Activated naive CD8-positive, alpha-beta T cell treated with anti-CD3 and anti-CD28 coated beads, Interleukin-2, amount 50 U/mL, for 16 hours (primary cell): ENCODE data around the gene NFIA.
"Not testable (repeated sequence)": the region's sequence is repeated elsewhere in the genome, so short reads cannot be mapped to it uniquely, and the experiment has no call there.

ENCODE experiments used
- DNase-seq: peaks from one replicate; pipeline ENCODE4 v3.0.0-alpha.2; 2020; ENCODE audit warnings: low read depth, low spot score

The NFIA gene

GRCh38 chr1:61453111-61453961 is 371.0 kb downstream of the NFIA start:
- peak; percentile 17 for DNase-seq

DNA sequence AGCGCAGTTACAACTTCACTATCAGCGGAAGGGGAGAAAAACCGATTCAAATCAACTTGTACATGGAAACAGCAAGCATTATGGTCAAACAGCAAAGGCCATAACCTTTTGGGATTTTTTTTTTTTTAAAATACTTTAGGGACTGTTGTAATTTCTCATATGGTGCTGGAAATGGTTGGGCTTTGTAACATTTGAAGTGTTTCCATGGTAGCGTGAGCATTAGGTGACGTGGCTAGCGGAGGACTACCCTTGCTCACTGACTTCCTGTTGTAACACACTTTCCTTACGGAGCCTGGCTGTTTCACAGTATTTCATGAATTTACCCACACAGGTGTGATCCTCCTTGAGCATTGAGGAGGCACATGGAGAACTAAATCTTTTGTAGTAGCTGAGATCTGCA is 373.0 kb downstream of the NFIA start:
- DNase-seq, result no peak

- no peak for DNase-seq
Measured at GRCh38 chr1:61457526-61458040, 375.2 kb downstream of the NFIA start.

- DNase-seq, result no peak
Measured at GRCh38 chr1:61459345-61459744, 377.0 kb downstream of the NFIA start.

GRCh38 chr1:61460191-61460590 is 377.8 kb downstream of the NFIA start:
- DNase-seq, result no peak

- no peak for DNase-seq
Measured at GRCh38 chr1:61461406-61462384, 379.3 kb downstream of the NFIA start.

- no peak for DNase-seq
Measured at GRCh38 chr1:61462628-61463027, 380.3 kb downstream of the NFIA start.

DNA sequence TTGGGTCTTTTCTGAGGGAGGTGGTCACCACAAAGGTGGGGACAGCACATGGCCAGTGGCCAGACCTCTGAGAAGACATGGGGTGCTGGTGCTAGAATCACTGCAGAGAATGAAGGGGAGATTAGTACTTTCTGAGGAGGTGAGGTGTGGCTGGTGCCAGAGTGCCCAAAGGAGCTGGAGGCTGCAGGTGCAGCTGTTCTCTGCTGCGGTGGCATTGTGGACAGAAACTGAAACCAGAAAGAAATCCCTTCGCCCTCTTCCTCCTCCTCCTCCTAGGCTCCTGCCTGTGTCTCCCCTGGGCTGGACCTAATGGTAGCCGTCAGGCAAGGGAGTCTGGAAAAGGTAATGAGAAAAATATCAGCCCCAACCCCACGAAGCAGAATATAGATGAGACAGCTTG is 380.9 kb downstream of the NFIA start:
- no peak for DNase-seq

GRCh38 chr1:61467836-61468235 is 385.5 kb downstream of the NFIA start:
- not testable (repeated sequence) for DNase-seq

GRCh38 chr1:61469365-61469764 is 387.0 kb downstream of the NFIA start:
- DNase-seq, result no peak

GRCh38 chr1:61472876-61473275 is 390.5 kb downstream of the NFIA start:
- DNase-seq, result no peak

DNA sequence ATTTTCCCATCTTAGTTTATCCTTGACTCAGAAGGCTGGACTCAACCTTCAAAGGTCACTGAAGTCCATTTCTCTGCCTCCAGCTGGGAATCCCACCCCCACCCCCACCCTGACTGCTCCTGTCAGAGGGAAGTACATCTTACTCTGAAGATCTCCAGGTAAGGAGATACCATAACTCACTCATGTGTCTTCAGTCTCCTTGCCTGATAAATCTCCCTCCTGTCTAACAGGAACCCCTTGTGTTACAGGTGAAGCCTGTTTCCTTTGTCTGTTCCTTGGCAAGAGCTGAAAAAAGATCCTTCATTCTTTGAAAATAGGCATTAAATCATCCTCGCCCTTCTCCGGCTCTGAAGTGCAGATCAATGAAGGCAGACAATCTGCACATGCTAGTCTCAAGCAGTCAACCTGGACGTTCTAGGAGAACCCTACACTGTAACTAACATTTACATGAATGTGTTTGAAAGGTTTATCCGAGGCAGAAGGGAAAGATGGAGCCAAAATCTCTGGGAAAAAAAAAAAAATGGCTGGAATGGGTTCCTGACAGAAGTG is 392.0 kb downstream of the NFIA start:
- no peak for DNase-seq

GRCh38 chr1:61474963-61475362 is 392.6 kb downstream of the NFIA start:
- DNase-seq, result no peak

GRCh38 chr1:61477301-61477700 is 394.9 kb downstream of the NFIA start:
- no peak for DNase-seq

- no peak for DNase-seq
Measured at GRCh38 chr1:61480273-61480935, 398.0 kb downstream of the NFIA start.

DNA sequence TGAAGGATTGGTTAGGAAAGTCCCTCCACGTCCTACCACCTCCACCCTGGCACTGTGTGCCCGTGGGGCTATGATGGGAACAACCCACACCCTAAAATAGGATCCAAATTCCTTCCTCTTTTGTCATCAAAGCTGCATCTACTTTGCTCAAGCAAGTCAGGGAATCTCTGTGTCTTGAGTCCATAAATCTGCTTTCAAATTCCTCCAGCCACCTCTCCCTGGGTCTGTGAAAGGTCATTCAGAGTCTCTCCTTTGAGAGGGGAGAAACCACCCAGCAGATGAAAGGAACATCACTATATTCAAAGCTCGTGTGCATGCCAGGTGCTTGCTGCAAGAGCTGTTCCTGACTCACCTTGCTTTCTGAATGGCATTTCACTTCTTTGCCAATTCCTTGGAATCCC is 399.0 kb downstream of the NFIA start:
- no peak for DNase-seq

DNA sequence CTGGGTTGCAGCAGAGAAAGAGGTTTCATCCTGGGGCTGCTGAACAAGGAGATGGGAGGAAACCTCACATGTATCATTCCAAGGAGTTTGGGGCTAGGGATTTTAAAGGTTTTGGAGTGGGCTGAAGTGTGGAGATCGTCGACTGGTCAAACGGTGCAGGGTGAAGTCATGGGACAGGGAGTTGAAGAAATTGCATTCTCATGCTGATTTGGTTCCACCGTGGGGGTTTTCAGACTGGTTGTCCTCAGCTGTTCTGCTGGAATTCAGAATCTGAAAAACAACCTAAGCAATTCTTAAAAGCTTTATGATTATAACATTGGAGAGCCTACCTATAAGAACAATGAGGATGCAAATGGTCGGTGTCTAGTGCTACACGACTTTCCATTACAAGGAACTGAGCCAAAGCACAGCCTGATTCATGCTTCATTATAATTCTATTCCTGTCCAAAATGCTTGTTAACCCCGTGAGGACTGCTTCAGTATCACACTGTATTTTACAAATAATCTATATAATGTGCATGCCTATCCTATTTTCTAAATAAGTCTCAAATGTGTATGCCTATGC is 399.9 kb downstream of the NFIA start:
- DNase-seq, result no peak

DNA sequence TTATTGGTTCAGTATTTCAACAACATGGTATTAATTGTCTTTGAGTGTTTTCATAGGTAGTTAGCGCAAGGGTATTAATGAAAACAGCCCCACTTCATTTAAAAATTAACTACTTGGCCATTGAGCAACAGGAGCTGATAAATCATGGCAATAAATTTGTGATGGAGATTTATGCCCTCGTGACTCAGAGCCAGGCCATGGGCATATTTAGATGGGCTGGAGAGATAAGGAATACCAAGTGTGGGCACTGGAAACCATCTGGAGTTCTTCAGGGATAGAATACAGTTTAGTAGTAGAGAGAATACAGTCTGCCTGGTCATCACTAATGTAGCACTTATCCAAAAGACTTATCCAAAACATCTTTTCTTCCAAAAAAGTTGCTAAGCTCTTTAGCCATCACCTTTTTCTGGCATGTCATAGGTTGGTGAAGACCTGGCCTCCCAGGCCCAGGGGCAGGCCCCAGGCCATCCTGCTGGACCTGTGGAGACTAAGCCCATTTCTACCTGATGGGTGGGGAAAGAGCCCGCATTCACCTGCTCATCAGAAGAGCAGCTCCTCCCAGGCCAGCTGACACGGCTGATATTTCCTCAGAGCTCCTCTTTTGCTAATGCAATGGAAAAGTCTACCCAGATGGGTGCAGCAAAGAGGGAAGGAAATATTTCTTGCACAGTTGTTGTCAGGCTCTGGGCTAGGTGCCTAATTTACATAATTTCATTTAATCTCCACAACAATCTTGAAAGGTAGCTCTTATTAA is 404.6 kb downstream of the NFIA start:
- DNase-seq, result no peak

GRCh38 chr1:61487801-61488200 is 405.4 kb downstream of the NFIA start:
- DNase-seq, result no peak

DNA sequence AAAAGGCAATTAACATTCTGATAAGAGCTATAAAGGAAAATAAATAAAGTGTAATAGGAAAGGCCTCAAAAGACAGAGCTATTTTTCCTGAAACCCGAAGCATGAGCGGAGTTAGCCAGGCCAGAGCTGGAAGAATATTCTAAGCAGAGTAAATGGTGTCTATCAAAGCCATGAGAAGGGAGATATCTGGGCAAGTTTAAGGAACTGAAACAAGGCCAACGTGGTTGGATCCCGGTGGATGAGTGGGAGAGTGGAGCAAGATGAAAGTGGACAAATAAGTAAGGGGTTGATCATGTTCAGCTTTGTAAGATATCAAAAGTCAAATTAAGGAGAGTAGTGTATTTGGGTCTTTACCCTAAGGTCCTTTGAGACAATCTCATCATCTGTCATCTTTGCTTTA is 408.6 kb downstream of the NFIA start:
- DNase-seq, result no peak
